Muscle layer of colon (tissue), 2 donors: Measurements from ENCODE around the gene BMP2K.

ENCODE experiments used
- H3K27ac ChIP-seq: one replicate; pipeline ENCODE4 v1.7.0; 2013; ENCODE audit warnings: low read depth, mild to moderate bottlenecking, low read length, moderate library complexity
- H3K27me3 ChIP-seq, 2 donors: one replicate each; pipeline ENCODE4 v1.7.0; 2013; ENCODE audit warnings: low read length in 2 of 2, mild to moderate bottlenecking in 2 of 2; ENCODE audit not compliant: insufficient read depth in 2 of 2, control insufficient read depth in 1 of 2
- H3K36me3 ChIP-seq: one replicate; pipeline ENCODE4 v1.7.0; 2013; ENCODE audit warnings: mild to moderate bottlenecking, low read length; ENCODE audit not compliant: insufficient read depth
- H3K4me1 ChIP-seq: one replicate; pipeline ENCODE4 v1.7.0; 2013; ENCODE audit warnings: mild to moderate bottlenecking, low read length; ENCODE audit not compliant: insufficient read depth
- H3K4me3 ChIP-seq, 2 donors: one replicate each; pipeline ENCODE4 v1.7.0; 2013; ENCODE audit warnings: low read length in 2 of 2, low read depth in 1 of 2, mild to moderate bottlenecking in 1 of 2, moderate library complexity in 1 of 2
- H3K9ac ChIP-seq: one replicate; pipeline ENCODE4 v1.7.0; 2013; ENCODE audit warnings: low read length
- H3K9me3 ChIP-seq: one replicate; pipeline ENCODE4 v1.7.0; 2013; ENCODE audit warnings: mild to moderate bottlenecking, low read length
- donor health status: abdominal sarcoma.
- donor health status: Adenocarcinoma of cecum.

BMP2K gene

DNA sequence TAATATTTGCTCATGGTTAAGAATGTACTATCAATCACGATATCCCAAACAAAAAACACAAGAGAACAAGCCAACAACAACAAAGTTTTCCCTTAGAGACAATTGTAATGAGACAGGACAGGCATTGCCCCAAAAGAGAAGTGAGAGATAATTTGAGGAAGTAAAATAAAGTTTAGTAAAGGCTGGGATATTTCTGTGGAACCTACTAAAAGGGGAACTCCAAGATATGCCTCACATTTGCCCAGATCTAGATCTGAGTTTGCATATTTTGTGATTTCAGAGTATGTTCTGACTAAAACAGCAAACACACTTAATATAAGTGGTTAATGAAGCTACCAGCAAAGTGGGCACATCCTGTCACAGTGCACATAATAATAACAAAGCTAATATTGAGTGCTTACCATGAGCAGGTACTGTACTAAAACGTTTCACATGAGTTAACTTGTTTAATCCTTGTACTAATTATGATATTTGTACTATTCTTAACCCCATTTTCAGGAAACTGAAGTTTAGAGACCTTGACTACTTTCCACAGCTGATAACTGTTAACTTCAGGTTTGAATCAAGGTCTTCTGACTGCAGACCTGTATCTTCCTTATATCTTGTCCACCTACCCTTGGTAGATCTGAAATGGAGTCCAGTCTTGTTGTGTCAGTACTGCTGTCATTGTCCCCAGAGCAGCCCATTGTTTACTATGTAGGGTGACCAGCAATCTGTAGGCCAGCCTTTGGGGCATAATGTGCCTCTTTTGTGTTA is 26.0 kb upstream of the BMP2K start:
- no peaks in the 10 kb centered on the region for H3K9me3 ChIP-seq
- H3K4me1 ChIP-seq: no peaks in the 10 kb centered on the region
- no peak overlapping the region for H3K9ac ChIP-seq
- no peaks in the 10 kb centered on the region for H3K36me3 ChIP-seq
- H3K4me3 ChIP-seq: no peak overlapping the region
- no peaks in the 10 kb centered on the region for H3K27me3 ChIP-seq
- no peak overlapping the region for H3K27ac ChIP-seq

DNA sequence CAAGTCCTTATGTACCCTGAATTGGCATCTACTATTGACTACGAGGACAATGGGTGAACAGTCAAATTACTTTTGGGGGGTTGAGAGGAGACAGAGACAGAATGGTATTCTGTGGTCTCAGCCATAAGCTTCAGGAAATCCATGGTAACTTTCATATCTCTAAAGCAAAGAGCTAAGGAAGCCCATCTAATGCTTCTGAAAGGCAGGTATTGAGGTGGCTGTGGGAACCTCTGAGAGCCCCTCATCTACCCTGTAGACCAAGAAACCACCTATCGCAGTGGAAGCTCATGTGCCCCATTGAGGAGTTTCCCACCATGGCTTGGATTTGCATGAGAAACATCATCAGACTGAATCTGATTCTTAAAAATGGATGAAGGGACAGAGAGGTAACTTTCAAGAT is 23.1 kb upstream of the BMP2K start:
- Histone ChIP-seq H3K9me3 (no peaks in the 10 kb centered on the region), H3K36me3 (no peaks in the 10 kb centered on the region), H3K4me3 (no peak overlapping the region), H3K27ac (no peak overlapping the region), H3K4me1 (no peaks in the 10 kb centered on the region), H3K27me3 (no peaks in the 10 kb centered on the region), H3K9ac (no peak overlapping the region)

DNA sequence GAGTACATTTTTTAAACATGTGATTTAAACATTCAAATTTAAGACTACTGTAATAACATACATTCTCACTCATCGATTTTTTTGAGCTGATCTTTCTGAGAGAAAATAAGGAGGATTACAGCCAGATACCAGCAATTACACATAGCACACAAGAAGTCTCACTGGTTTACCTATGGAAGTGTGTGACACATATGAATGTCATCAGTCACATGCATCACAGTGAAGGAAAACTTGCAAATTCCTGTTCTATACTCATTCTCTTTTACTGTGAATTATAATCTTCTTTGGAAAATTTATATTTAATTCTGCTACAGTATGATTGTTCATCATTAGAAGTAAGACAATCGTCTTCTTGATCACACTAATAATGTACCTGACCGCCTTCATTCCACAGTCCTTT is 21.3 kb upstream of the BMP2K start:
- H3K9ac ChIP-seq: no peak overlapping the region
- no peak overlapping the region for H3K27ac ChIP-seq
- H3K36me3 ChIP-seq: no peaks in the 10 kb centered on the region
- no peaks in the 10 kb centered on the region for H3K9me3 ChIP-seq
- no peaks in the 10 kb centered on the region for H3K27me3 ChIP-seq
- no peak overlapping the region for H3K4me3 ChIP-seq
- H3K4me1 ChIP-seq: no peaks in the 10 kb centered on the region

DNA sequence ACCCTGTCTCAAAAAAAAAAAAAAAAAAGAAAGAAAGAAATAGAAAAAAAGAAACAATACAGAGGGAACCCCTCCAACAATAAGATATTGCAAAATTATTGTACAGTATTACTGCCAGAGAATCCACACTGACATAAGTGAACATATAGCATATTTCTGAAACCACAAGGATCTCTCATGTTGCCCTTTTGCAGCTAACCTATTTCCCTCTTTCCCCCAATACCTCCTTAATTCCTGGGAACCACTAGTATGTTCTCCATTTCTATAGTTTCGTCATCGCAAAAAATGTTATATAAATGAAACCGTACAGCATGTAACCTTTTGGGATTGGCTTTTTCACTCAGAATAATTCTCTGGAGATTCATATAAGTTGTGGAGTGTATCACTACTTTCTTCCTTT is 20.0 kb upstream of the BMP2K start:
- H3K27ac ChIP-seq: no peak overlapping the region
- H3K9me3 ChIP-seq: no peaks in the 10 kb centered on the region
- no peaks in the 10 kb centered on the region for H3K36me3 ChIP-seq
- H3K4me3 ChIP-seq: no peak overlapping the region
- no peaks in the 10 kb centered on the region for H3K4me1 ChIP-seq
- no peaks in the 10 kb centered on the region for H3K27me3 ChIP-seq
- no peak overlapping the region for H3K9ac ChIP-seq

DNA sequence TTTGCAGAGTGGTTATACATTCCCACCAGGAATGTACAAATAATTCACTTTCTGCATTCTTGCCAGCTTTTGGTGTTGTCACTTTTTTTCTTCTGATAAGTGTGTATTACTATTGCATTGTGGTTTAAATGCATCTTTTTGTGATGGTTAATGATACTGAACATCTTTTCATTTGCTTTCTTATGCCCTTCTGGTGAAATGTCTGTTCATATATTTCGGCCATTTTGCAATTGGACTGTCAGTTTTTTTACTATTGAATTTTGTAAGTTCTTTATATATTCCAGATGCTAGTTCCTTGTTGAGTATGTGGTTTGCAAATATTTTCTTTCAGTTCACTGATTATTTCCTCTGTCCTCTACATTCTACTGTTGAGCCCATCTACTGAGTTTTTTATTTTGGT is 19.4 kb upstream of the BMP2K start:
- H3K9me3 ChIP-seq: no peaks in the 10 kb centered on the region
- H3K27ac ChIP-seq: no peak overlapping the region
- H3K36me3 ChIP-seq: no peaks in the 10 kb centered on the region
- H3K9ac ChIP-seq: no peak overlapping the region
- H3K4me1 ChIP-seq: no peaks in the 10 kb centered on the region
- H3K4me3 ChIP-seq: no peak overlapping the region
- H3K27me3 ChIP-seq: no peaks in the 10 kb centered on the region

DNA sequence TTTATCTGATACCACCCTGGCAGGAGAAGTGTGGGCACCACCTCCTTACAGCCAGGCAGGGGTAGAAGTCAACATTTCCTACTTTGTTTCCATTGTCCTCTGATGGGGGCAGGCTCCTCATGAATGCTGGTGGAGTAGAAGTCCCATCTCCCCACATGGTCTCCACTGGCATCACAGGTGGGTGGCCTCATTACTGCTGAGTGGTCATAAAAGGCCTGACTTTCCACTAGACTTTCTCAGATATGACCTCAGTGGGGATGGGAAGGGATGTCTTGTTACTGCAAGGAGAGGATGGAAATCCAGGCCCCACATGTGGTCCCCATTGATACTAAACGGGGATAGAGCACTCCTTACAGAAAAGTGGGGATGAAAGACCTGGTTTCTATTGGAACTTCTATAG is 18.6 kb upstream of the BMP2K start:
- Histone ChIP-seq H3K9ac (no peak overlapping the region), H3K4me1 (no peaks in the 10 kb centered on the region), H3K4me3 (no peak overlapping the region), H3K9me3 (no peaks in the 10 kb centered on the region), H3K27me3 (no peaks in the 10 kb centered on the region), H3K36me3 (no peaks in the 10 kb centered on the region), H3K27ac (no peak overlapping the region)

DNA sequence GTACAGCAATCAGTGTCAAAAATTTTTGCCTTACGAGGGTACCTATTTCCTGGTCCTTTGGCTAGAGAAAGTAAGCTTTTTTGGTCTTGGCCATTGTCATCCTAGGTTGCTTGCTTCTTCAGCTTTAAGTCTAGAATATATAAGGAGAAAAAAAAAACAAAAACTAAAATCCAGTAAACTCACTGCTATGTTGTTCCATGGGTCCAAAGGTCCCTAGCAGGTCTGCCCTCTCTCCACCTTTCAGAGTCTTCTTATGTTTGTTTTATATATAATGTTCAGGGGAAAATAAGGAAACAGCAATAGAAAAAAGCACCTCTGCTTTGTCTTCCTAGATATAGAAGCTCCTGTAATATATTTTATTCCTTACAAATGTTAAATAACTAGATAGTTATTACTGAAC is 18.1 kb upstream of the BMP2K start:
- no peaks in the 10 kb centered on the region for H3K27me3 ChIP-seq
- H3K27ac ChIP-seq: no peak overlapping the region
- H3K9me3 ChIP-seq: no peaks in the 10 kb centered on the region
- H3K36me3 ChIP-seq: no peaks in the 10 kb centered on the region
- no peak overlapping the region for H3K9ac ChIP-seq
- H3K4me1 ChIP-seq: no peaks in the 10 kb centered on the region
- no peak overlapping the region for H3K4me3 ChIP-seq

DNA sequence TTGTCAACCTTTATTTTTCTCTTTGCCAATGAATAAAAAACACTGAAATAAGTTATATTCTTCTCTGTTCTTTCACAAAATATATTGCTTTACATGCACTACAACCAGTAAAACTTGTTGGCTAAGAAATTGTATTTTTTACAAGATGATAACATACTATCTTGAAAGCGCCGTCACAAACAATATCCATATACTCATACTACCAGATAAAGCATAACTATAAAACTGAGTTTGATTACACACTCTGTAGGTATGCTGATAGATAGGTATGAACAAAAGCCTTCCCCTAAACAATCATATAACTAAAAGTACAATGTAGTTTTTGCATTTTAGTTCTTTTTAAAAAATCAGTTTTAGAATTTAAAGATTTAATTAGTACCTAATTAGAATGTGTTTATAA is 13.6 kb upstream of the BMP2K start:
- H3K9ac ChIP-seq: no peak overlapping the region
- no peak overlapping the region for H3K4me3 ChIP-seq

DNA sequence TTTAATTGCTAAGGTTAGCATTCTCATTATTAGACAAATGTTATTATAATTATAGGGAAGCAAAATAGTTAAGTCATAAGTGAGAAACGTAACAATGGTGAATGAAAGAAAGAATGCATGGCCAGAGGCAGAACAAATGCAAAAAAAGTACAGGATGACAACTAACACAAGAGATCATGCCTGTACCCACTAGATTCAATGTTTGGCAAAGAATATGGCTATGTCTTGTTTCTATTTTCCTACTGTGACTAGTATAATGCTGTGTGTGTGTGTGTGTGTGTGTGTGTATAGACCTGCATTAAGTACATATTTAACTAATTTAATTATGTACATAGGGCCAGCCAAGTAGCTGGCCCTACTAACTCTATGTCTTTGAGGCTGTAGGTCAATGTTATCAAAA is 12.9 kb upstream of the BMP2K start:
- H3K9ac ChIP-seq: no peak overlapping the region
- H3K27me3 ChIP-seq: no peaks in the 10 kb centered on the region
- H3K4me3 ChIP-seq: no peak overlapping the region
- no peaks in the 10 kb centered on the region for H3K4me1 ChIP-seq
- H3K27ac ChIP-seq: no peak overlapping the region
- no peaks in the 10 kb centered on the region for H3K9me3 ChIP-seq
- no peaks in the 10 kb centered on the region for H3K36me3 ChIP-seq

More for the DNA sequence above, 13.6 kb upstream of the BMP2K start:
- Histone ChIP-seq H3K27me3 (no peaks in the 10 kb centered on the region), H3K9me3 (no peaks in the 10 kb centered on the region), H3K4me1 (no peaks in the 10 kb centered on the region), H3K27ac (no peak overlapping the region), H3K36me3 (no peaks in the 10 kb centered on the region)

DNA sequence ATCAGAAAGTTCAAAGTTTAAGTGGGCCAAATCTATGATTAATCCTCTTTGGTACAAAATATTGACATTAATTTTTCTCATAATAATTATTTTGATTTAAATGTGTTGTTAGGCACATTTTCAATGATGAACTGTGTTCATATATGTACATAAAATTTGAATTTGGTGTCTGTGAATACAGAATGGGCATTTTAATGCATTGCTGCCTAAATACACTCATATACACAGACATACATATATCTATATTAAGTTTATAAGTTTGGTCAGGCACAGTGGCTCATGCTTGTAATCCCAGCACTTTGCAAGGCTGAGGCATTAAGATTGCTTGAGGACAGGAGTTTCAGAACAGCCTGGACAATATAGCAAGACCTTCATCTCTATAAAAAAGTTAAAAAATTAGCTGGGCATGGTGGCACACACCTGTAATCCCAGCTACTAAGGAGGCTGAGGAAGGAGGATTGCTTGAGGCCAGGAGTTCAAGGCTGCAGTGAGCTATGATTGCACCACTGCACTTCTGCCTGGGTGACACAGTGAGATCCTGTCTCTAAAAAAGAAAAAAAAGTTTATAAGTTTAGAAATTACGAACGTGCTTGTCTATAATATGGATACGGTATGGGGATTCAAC is 12.3 kb upstream of the BMP2K start:
- Histone ChIP-seq H3K27me3 (no peaks in the 10 kb centered on the region), H3K4me1 (no peaks in the 10 kb centered on the region), H3K4me3 (no peak overlapping the region), H3K36me3 (no peaks in the 10 kb centered on the region), H3K9me3 (no peaks in the 10 kb centered on the region), H3K9ac (no peak overlapping the region), H3K27ac (no peak overlapping the region)

DNA sequence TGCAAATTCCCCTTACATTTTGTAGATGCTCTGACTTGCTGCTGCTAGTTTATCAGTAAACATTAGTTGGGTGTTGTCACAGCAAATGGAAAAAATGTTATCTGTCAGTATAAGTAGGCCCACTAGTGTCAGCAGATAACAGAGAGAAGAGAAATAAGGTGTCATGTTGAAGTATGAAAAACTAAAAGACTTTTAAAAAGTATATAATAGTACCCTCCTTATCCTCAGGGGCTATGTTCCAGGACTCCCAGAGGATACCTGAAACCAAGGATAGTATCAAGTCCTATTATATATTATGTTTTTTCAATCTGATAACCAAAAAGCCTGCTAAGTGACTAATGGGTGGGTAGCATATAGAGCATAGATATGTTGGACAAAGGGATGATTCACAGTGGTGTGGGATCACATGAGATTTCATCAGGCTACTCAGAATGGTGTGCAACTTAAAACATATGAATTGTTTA is 11.6 kb upstream of the BMP2K start:
- Histone ChIP-seq H3K36me3 (no peaks in the 10 kb centered on the region), H3K27ac (no peak overlapping the region), H3K27me3 (no peaks in the 10 kb centered on the region), H3K4me1 (no peaks in the 10 kb centered on the region), H3K9me3 (no peaks in the 10 kb centered on the region), H3K9ac (no peak overlapping the region), H3K4me3 (no peak overlapping the region)

DNA sequence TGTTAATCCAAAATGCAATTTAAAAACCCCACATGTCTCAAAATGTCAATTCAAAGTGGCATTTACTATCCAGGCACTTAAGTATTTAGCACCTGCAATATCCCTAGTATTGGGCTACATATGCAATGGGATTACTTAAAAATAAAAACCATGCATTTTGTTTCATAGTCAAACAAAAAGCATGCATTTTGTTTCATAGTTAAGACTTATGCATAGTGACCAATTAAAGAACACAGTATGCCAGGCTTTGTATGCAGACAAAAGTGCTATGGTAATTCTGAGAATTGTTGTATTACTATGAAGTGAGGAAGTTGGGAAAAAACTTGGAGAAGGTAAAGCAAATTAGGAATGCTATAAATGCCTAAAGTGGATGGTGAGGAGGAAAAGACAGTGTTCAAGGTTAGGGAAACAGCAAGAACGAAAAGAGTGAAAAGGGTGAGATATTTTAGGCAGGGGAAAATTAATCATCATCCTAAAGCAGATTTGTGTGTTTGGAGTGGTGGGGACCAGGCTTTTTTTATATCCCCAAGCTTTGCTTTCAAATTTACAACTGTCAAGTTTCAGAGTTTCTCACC is 10.6 kb upstream of the BMP2K start:
- no peak overlapping the region for H3K4me3 ChIP-seq
- H3K27ac ChIP-seq: no peak overlapping the region
- no peaks in the 10 kb centered on the region for H3K36me3 ChIP-seq
- no peaks in the 10 kb centered on the region for H3K9me3 ChIP-seq
- no peak overlapping the region for H3K9ac ChIP-seq
- no peaks in the 10 kb centered on the region for H3K27me3 ChIP-seq
- no peaks in the 10 kb centered on the region for H3K4me1 ChIP-seq
